CD4-positive, alpha-beta T cell treated with Interleukin-10 for 1 hour (primary cell): ENCODE results near the gene GCM1.
A peak's percentile ranks its signal among the peaks of the same experiment; 100 is the strongest.
"Not testable (repeated sequence)": the region's sequence is repeated elsewhere in the genome, so short reads cannot be mapped to it uniquely, and the experiment has no call there.

Experiments
- DNase-seq: peaks from one replicate; pipeline ENCODE4 v3.0.0-alpha.2; 2020

The GCM1 gene, protein sequence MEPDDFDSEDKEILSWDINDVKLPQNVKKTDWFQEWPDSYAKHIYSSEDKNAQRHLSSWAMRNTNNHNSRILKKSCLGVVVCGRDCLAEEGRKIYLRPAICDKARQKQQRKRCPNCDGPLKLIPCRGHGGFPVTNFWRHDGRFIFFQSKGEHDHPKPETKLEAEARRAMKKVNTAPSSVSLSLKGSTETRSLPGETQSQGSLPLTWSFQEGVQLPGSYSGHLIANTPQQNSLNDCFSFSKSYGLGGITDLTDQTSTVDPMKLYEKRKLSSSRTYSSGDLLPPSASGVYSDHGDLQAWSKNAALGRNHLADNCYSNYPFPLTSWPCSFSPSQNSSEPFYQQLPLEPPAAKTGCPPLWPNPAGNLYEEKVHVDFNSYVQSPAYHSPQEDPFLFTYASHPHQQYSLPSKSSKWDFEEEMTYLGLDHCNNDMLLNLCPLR

GRCh38 chr6:53148684-53149083 lies at the start of gene GCM1:
Gene GCM1, minus strand, starts transcription at chr6:53148841. Its CDS starts 3,209 bp downstream, at chr6:53145632.
- no peak for DNase-seq

GRCh38 chr6:53197553-53197952 lies 48.9 kb upstream of the GCM1 start:
- DNase-seq, result no peak

DNA sequence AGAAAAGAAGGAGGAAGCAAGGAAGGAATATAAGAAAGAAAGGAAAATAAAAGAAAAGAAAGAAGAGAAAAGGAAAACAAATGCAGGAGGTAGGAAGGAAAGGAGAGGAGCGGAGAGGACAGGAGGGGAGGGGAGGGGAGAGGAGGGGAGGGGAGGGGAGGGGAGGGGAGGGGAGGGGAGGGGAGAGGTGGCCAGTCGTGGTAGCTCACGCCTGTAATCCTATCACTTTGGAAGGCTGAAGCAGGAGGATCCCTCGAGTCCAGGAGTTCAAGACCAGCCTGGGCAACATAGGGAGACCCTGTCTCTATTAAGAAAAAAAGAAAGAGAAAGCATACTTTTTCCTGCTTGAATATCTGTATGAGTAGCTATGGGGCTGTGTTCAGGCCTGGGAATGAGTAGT lies 46.4 kb upstream of the GCM1 start:
- no peak for DNase-seq

DNA sequence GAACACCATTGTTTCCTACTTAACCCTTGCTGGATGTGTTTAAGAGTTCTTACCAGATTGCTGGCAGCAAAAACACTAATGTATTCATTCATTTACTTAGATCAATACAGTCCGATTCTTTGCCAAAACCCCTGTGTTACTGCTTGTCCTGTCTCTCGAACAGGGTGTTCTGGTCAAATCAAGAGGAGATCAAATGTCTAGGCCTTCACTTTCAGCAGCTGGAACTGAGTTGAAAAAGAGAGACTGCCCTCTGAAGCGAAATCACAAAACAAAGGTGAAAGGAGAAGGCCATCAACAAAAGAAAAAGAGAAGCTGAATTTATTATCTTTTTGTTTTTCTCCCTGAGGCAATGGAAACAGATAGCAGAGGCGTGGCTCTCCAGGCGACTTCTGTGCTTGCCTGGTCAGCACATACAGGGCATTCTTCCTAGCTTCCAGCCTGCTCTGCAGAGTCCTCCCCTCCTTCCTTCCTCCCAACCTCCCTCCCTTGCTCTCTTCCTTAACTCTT lies 44.1 kb upstream of the GCM1 start:
- DNase-seq, result no peak

- no peak for DNase-seq
Observed at GRCh38 chr6:53189554-53189953, 40.9 kb upstream of the GCM1 start.

DNA sequence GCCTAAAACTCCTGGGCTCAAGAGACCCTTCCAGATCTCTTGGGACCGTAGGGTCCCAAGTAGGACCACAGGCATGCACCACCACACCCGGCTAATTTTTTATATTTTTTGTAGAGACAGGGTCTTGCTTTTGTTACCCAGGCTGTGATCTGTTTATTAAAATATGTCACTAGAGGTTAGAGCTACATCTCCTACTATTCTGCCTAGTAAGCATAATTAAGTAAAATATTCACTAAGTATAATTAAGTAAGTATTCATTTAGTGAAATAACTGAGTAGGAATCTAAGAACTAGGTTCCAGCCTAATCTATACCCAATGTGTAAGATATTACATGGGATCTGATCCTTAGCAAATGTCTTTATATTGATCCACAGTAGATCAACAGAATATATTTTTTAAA lies 40.2 kb upstream of the GCM1 start:
- DNase-seq, result no peak

DNA sequence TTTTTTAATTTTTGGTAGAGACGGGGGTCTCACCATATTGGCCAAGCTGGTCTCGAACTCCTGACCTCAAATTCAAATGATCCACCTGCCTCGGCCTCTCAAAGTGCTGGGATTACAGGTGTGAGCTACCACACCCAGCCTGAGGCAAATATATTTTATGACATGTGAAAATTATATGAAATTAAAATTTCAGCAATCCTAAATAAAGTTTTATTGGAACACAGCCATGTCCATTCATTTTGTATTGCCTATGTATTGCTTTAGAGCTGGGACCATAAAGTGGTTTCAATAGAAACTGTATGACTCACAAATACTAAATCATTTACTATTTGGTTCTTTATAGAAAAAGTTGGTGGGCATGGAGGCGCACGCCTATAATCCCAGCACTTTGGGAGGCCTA lies 32.0 kb upstream of the GCM1 start:
- no peak for DNase-seq

DNA sequence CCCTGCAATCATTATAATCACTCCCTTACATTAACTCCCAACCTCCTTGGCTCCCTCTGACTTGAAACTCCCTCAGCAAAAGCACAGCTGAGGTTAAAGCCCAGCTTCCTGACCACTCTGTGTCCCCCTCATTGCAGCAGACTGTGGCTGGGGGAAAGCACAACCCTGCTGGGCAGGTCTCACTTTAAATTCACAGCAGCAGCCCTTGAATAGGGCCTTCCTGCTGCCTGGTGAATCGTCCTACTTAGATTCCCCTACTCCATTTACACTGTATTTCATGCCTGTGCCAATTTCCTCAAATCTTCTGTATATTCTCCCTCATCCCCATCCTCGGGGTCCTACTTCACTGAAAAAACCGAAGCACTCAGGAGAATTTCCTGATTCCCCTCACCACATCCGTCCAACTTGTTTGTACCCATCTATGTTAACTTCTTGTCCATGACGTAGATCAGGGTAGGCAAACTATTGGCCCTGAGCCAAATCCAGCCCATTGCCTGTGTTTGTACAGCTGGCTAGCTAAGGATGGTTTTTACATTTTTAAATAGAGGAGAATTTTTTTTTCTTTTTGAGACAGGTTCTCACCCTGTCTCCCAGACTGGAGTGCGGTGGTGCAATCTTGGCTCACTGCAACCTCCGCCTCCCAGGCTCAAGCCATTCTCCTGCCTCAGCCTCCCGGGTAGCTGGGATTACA lies 31.5 kb upstream of the GCM1 start:
- DNase-seq, result peak; percentile 37

DNA sequence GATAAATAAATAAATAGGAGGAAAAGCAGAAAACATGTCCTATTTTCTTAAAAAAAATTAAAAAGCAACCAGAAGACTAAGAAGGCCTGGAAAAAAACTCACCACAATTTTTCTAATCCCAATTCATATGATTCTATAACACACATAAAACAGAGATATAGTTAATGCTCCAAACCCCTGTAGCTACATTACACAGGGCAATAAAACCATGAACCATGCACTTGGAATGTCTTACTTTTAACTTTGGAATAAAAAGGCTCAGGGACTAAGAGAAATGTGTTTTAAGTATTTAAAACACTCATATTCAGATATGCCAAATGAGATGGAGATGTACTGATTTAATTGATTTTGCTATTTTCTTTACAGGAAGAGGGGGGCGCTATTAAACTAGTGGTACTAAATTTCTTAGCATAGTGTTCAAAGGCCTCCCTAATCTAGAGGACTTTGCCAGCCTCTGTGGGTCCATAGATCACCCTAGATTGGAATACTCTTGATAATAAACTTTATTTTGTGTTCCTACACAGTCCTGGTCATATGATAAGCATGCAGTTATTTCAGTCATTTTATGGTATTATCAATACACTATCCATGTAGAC lies 30.3 kb upstream of the GCM1 start:
- no peak for DNase-seq

GRCh38 chr6:53175027-53175426 lies 26.4 kb upstream of the GCM1 start:
- DNase-seq, result no peak

DNA sequence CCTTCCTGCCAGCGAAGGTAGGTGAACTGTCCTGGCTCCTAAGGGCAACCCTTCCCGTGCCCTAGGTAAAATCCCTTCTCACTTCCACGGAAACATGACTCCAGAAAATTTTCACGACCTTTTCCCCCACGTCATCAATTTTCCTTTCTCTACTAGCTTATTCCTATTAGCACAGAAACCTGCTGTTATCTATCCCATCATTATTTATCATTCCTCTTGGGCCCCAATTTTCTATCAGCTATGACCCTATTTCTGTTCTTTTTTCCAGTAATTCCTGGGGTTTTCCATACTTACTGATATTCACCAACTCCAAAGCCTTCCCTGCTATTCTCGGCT lies 23.8 kb upstream of the GCM1 start:
- no peak for DNase-seq

DNA sequence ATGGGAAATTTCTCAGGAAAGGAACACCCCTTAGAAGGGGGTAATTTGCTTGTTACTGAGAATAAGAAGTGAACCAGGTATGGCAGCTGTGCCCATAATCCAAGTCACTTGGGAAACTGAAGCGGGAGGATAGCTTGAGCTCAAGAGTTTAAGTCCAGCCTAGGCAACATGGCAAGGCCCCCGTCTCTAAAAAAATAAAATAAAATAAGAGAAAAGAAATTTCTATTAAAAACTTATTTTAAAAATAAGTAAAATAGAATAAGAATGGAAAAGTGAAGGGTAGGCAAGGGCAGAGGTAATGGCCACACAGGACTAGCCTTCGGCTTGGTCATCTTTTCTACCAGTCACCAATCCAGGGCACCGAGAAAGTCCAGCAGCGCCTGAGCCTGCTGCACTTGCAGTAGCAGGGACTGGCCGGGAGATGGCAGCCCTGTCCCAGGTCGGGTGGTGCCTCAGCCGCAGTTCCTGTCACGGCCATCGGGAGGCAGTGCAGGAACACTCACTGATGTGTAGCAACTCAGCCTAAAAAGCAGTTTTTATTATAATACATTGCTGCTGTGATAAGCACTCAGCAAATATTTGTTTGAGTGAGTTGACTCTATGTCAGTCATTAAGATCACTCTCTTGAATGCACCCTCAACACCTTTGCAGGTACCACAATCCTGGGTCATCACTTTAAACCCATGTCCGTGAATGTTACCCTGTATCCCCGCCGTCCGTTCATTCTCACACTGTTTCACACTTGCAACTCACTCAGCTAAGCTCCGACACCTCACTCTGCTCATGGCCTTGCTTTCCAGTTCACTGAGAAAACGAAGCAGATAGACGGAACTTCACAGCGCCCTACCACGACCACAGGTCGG lies 23.2 kb upstream of the GCM1 start:
- peak; percentile 90 for DNase-seq

DNA sequence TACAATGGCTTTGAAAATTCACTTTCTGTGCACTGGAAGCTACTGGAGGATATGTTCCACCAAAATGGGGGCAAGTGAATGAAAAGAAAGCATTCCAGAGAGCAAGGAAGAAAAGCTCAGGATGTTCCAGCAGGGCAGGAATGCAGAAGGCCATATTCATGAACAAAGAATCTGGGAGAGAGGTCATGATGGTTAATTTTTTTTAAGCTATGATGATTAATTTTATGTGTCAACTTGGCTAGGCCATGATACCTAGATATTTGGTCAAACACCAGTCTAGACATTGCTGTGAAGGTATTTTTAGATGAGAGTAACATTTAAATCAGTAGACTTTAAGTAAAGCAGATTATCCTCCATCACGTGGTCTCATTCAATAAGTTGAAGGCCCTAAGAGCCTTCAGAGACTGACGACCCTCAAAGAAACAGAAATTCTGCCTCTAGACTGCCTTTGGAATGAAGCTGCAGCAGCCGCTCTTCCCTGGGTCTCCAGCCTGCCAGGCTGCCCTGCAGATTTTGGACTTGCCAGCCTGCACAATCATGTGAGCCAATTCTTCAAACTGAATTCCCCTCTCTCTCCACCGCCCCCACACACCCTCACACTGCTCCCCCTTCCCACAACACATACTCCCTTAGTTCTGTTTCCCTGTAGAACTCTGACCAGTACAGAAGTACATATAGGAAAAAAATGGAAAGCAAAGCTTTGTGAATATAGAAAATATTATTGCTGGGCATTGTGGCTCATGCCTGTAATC lies 20.1 kb upstream of the GCM1 start:
- no peak for DNase-seq

DNA sequence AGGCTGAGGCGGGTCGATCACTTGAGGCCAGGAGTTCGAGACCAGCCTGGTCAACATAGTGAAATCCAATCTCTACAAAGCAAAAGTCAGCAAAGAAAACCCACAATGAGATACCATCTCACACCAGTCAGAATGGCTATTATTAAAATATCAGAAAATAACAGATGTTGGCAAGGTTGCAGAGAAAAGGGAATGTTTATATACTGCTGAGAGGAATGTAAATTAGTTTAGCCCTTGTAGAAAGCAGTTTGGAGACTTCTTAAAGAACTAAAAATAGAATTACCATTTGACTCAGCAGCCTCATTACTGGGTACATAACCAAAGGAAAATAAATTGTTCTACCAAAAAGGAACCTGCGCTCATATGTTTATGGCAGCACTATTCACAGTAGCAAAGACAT lies 16.7 kb upstream of the GCM1 start:
- DNase-seq, result no peak

- DNase-seq, result no peak
Observed at GRCh38 chr6:53162606-53163005, 14.0 kb upstream of the GCM1 start.

DNA sequence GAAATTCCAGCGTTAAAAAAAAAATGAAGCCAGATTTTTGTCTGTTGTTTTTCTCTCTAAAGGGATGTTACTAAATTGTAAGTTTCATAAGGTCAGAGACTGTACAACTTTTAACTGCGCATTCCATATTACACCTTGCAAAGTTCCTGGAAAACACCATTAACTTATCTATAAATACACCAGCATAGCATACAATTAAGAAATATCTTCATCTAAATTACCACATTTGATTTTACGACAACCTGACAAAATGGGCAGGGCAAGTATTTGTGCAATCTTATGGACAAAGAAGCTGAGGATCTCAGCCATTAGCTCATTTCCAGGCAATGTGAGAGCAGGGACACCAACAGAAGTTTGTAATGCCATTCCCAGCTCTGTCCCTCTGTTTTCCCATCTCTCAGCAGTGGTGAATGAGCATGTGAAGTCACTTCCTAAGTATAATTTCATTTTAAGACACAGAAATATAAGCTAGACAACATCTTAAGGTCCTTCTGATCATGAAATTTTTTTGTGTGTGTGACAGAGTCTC lies 12.9 kb upstream of the GCM1 start:
- DNase-seq, result no peak

DNA sequence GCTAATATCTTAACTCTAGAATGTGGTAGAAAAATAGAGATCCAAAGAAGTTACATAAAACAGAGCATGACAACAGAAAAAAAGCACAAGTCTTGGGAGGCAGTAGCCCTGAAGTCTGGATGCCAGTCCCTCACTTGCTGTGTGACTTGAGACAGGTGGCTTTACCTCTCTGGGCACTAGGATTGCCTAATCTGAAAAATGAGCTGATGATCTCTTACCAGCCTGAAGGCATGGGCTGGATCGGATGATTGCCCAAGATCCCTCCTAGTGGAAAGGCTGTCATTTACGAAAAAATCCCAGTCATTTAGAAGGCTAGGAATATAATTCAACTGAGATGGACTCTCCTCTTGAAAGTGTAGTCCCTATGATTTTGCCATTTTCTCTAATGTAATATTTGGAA lies 10.9 kb upstream of the GCM1 start:
- DNase-seq, result no peak

DNA sequence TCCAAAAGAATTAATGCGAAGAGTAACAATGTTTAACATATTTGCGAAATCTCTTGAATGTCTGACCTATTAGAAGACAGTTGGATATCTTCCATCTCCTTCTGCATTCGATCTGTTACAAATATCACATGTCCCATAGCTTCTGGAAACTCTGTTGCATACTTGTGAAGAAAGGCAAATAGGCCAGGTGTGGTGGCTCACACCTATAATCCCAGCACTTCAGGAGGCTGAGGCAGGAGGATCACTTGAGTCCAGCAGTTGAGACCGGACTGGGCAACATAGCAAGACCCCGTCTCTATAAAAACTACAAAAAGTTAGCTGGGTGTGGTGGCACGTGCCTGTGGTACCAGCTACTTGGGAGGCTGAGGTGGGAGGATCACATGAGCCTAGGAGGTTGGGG lies 9.4 kb upstream of the GCM1 start:
- DNase-seq, result not testable (repeated sequence)

DNA sequence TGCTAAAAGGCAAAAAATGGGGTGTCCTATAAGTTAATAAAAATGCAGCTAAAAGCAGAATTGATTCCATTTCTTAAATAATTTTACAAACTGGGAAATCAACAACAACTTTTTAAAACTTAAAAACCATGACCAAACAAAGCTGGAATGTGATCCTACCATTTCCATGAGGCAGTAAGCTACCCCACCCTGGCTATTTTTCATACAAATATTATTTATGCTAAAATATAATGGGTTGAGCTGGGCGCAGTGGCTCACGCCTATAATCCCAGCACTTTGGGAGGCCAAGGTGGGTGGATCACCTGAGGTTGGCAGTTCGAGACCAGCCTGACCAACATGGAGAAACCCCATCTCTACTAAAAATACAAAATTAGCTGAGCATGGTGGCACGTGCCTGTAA lies 6.6 kb upstream of the GCM1 start:
- DNase-seq, result not testable (repeated sequence)

GRCh38 chr6:53154794-53155193 lies 6.2 kb upstream of the GCM1 start:
- no peak for DNase-seq

DNA sequence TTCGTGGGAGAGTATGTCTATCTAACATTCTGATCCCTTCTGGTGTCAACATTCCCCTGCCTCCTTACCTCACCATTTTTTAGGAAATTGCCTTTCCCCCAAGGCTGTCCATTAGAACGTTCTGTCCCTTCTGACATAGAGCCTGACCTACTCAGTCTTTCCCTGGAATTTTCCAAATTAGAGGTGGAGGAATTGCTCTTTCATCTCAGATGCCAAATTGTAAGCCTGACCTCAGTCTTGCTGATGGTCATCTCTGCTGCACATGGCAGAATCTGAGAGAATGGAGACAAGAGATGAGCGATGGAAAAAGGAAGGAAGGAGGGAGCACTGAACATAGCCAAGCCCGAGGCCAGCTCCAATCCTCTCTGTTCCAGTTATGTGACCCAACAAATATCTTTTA lies 5.4 kb upstream of the GCM1 start:
- DNase-seq, result no peak

- DNase-seq, result no peak
Observed at GRCh38 chr6:53152576-53152975, 3.9 kb upstream of the GCM1 start.
